MG63 (cell line): ENCODE results near the gene ZNF784. TPM values are rescaled to one million over a fixed set of nuclear protein-coding genes. Genes with fewer than 3 reads are reported as not detected.
"Not testable (repeated sequence)": the region's sequence is repeated elsewhere in the genome, so short reads cannot be mapped to it uniquely, and the experiment has no call there.

Experiments
- DNase-seq: peaks from one replicate; pipeline ENCODE4 v3.0.0-alpha.2; 2020
- H3K27me3 ChIP-seq: fragments of 250-450 bp; sonication (Bioruptor Pico); 2 replicates; pipeline ENCODE4 v1.5.1; 2020; ENCODE audit warnings: mild to moderate bottlenecking, moderate library complexity
- H3K36me3 ChIP-seq: fragments of 250-450 bp; sonication (Bioruptor Pico); 2 replicates; pipeline ENCODE4 v1.5.1; 2020; ENCODE audit warnings: mild to moderate bottlenecking, moderate library complexity
- H3K4me3 ChIP-seq: fragments of 250-450 bp; sonication (Bioruptor Pico); 2 replicates; pipeline ENCODE4 v1.5.1; 2020; ENCODE audit warnings: mild to moderate bottlenecking, moderate library complexity
- H3K9me3 ChIP-seq: fragments of 250-450 bp; sonication (Bioruptor Pico); 2 replicates; pipeline ENCODE4 v1.5.1; 2020; ENCODE audit warnings: mild to moderate bottlenecking, moderate library complexity
- total RNA-seq: library from RNA; depleted of rRNA; stranded (reverse); fragments of >200 nt; shearing (Covaris generic); gene quantifications from 2 replicates; pipeline ENCODE4 v1.2.3, GENCODE V29; 2014; ENCODE audit warnings: low replicate concordance

ZNF784 gene
- total RNA-seq, 1 experiment from 2014 or later = 12.6 TPM

- Histone ChIP-seq H3K4me3 (no peak overlapping the region), H3K9me3 (no peaks in the 10 kb centered on the region), H3K36me3 (peaks cover 8% of the 10 kb centered on the region), H3K27me3 (no peaks in the 10 kb centered on the region)
- DNase-seq = no peak
These were observed 34.3 kb downstream of the ZNF784 start for GRCh38 chr19:55590109-55590508.

- Histone ChIP-seq H3K27me3 (no peaks in the 10 kb centered on the region), H3K36me3 (peaks cover 3% of the 10 kb centered on the region), H3K9me3 (no peaks in the 10 kb centered on the region), H3K4me3 (no peak overlapping the region)
- no peak for DNase-seq
These were observed 35.6 kb downstream of the ZNF784 start for GRCh38 chr19:55588738-55589137.

GRCh38 chr19:55586976-55587668 lies 37.2 kb downstream of the ZNF784 start:
- Histone ChIP-seq H3K9me3 (no peaks in the 10 kb centered on the region), H3K36me3 (no peaks in the 10 kb centered on the region; the same call in none of the 2 replicates), H3K27me3 (no peaks in the 10 kb centered on the region), H3K4me3 (peak overlapping the region; percentile 43)
- DNase-seq = peak; percentile 90

GRCh38 chr19:55585658-55586339 lies 38.6 kb downstream of the ZNF784 start:
- no peak overlapping the region for H3K4me3 ChIP-seq
- DNase-seq = no peak
- H3K27me3 ChIP-seq = no peaks in the 10 kb centered on the region
- no peaks in the 10 kb centered on the region for H3K9me3 ChIP-seq
- no peaks in the 10 kb centered on the region for H3K36me3 ChIP-seq

- no peaks in the 10 kb centered on the region for H3K9me3 ChIP-seq
- no peaks in the 10 kb centered on the region for H3K27me3 ChIP-seq
- H3K4me3 ChIP-seq = no peak overlapping the region
- H3K36me3 ChIP-seq = peaks cover 3% of the 10 kb centered on the region
- DNase-seq = no peak
These were observed 39.5 kb downstream of the ZNF784 start for GRCh38 chr19:55584871-55585270.

- not testable (repeated sequence) for H3K27me3 ChIP-seq, H3K9me3 ChIP-seq, H3K36me3 ChIP-seq, DNase-seq, H3K4me3 ChIP-seq
These were observed 40.5 kb downstream of the ZNF784 start for GRCh38 chr19:55583897-55584296.

GRCh38 chr19:55582284-55582683 lies 42.1 kb downstream of the ZNF784 start:
- not testable (repeated sequence) for H3K4me3 ChIP-seq, H3K27me3 ChIP-seq, DNase-seq, H3K9me3 ChIP-seq
- H3K36me3 ChIP-seq = peaks cover 13% of the 10 kb centered on the region

GRCh38 chr19:55581823-55582223 lies 42.5 kb downstream of the ZNF784 start:
- H3K27me3 ChIP-seq = no peaks in the 10 kb centered on the region
- no peaks in the 10 kb centered on the region for H3K9me3 ChIP-seq
- no peak for DNase-seq
- peaks cover 17% of the 10 kb centered on the region for H3K36me3 ChIP-seq
- H3K4me3 ChIP-seq = no peak overlapping the region

- Histone ChIP-seq H3K36me3 (peaks cover 20% of the 10 kb centered on the region), H3K27me3 (no peaks in the 10 kb centered on the region), H3K4me3 (peak overlapping the region; percentile 98), H3K9me3 (no peaks in the 10 kb centered on the region; the same call in 1 of the 2 replicates)
- DNase-seq = no peak
These were observed 43.1 kb downstream of the ZNF784 start for GRCh38 chr19:55581145-55581822.

- Histone ChIP-seq H3K9me3 (no peaks in the 10 kb centered on the region; the same call in 1 of the 2 replicates), H3K27me3 (no peaks in the 10 kb centered on the region), H3K36me3 (peaks cover 23% of the 10 kb centered on the region), H3K4me3 (peak within 1 kb of the TSS; percentile 98)
- DNase-seq = peak; percentile 92
These were observed 43.7 kb downstream of the ZNF784 start, which contains the start of gene ZNF579 for GRCh38 chr19:55580628-55581144. ZNF579 (minus strand) TSS chr19:55580848; CDS start chr19:55579639, 1,209 bp downstream.

- DNase-seq = peak; percentile 72
- Histone ChIP-seq H3K36me3 (peaks cover 23% of the 10 kb centered on the region), H3K4me3 (peak overlapping the region; percentile 98), H3K27me3 (no peaks in the 10 kb centered on the region), H3K9me3 (no peaks in the 10 kb centered on the region; the same call in 1 of the 2 replicates)
These were observed 44.4 kb downstream of the ZNF784 start for GRCh38 chr19:55579766-55580621.

- Histone ChIP-seq H3K27me3 (no peaks in the 10 kb centered on the region), H3K4me3 (peak overlapping the region; percentile 98), H3K9me3 (no peaks in the 10 kb centered on the region; the same call in 1 of the 2 replicates), H3K36me3 (peaks cover 23% of the 10 kb centered on the region)
- DNase-seq = no peak
These were observed 45.3 kb downstream of the ZNF784 start for GRCh38 chr19:55578761-55579747.

- Histone ChIP-seq H3K27me3 (no peaks in the 10 kb centered on the region), H3K4me3 (no peak overlapping the region), H3K9me3 (no peaks in the 10 kb centered on the region; the same call in 1 of the 2 replicates), H3K36me3 (peaks cover 23% of the 10 kb centered on the region)
- DNase-seq = no peak
These were observed 46.2 kb downstream of the ZNF784 start for GRCh38 chr19:55578031-55578760.

GRCh38 chr19:55576746-55577145 lies 47.6 kb downstream of the ZNF784 start:
- Histone ChIP-seq H3K27me3 (no peaks in the 10 kb centered on the region), H3K4me3 (no peak overlapping the region), H3K36me3 (peaks cover 23% of the 10 kb centered on the region), H3K9me3 (no peaks in the 10 kb centered on the region; the same call in 1 of the 2 replicates)
- DNase-seq = no peak

GRCh38 chr19:55573929-55574328 lies 50.4 kb downstream of the ZNF784 start:
- not testable (repeated sequence) for H3K4me3 ChIP-seq, H3K27me3 ChIP-seq, DNase-seq, H3K9me3 ChIP-seq
- peaks cover 16% of the 10 kb centered on the region for H3K36me3 ChIP-seq
